HPDE6-E6E7 (cell line): ENCODE data around the gene JAG1.
A peak's percentile ranks its signal among the peaks of the same experiment; 100 is the strongest.

Experiments used
- DNase-seq: peaks from one replicate; pipeline ENCODE4 v3.0.0; 2011; ENCODE audit warnings: missing footprints; ENCODE audit errors: extremely low spot score

Gene JAG1

GRCh38 chr20:10667560-10668167 lies 6.1 kb downstream of the JAG1 start:
- no peak for DNase-seq

DNA sequence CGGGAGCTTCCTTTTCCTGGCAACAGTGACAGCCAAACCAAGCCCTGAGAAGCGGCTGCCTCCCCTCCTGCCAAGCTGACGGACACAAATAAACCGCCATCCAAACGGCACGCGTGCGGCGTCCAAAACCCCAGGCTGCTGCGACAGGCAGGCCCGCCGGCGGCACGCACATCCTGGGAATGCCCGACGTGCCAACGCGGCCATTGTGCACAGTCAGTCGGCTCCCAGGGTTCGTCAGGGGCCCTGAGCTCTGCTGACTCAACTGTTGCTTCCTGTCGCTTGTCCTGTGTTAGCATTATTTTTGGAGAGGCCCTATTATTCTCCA lies 6.8 kb downstream of the JAG1 start:
- DNase-seq = no peak

DNA sequence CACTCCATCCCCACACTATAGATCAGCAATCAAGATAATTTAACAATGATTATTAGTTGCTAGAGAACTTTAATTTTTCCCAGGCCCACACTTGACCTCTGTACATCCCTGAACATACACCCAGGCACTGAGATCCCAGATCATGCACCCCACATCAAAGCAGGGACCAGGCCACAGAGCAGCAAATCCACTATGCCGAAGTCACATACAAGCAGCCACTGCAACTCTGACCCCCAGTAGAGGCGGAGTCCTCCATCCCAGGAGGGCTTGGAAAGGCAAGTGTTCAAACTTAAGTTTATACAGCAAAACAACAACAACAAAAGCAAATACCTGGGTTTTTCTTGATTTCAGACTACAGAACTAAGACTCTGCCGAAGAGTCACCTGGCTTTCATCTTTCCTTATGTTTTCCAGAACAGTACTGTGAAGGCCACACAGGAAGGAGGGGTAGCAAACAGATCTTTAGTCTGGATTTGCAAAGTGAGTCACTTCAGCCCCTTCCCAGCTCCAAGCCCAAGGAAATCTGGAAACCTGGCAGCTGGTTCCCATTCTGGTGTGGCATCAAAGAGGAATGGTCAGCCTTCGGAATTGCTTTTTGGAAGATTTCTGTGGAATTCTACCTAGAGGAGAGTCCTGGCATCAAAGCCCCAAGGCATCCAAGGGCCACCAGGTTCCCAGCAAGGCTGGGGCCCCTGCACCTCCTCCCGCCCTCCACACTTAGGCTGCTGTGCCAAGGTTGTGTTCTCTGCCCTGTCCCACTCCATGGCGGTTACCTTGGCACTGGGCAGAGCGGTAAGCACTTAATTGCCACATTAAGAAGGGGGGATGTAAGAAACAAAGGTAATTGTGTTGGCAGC lies 7.3 kb downstream of the JAG1 start:
- DNase-seq = no peak

- DNase-seq = no peak
Measured at GRCh38 chr20:10665791-10666190, 8.0 kb downstream of the JAG1 start.

DNA sequence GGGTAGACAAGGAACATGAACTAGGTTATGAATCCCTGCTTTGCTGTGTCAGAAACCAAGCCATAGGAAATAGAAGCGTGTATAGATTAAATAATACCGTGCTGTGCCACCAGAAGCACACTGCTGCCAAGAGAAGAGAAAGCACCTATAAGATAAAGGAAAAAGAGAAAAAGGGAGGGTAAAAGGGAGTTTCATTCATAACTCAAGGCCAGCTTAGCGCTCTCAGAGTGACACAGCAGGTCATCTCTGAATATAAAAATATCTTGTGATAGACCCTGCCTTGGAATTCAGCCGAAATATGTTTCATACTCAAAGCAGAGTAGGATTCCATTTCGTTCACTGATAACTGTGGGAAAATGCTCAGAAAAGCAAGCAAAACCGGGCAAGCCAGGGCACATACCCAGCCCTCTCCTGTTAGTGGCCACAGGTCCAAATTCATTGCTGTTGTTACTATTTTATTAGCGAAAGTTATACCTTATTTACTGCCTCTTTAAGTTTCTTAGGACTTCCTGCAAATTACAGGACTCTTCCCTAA lies 8.7 kb downstream of the JAG1 start:
- DNase-seq = no peak

DNA sequence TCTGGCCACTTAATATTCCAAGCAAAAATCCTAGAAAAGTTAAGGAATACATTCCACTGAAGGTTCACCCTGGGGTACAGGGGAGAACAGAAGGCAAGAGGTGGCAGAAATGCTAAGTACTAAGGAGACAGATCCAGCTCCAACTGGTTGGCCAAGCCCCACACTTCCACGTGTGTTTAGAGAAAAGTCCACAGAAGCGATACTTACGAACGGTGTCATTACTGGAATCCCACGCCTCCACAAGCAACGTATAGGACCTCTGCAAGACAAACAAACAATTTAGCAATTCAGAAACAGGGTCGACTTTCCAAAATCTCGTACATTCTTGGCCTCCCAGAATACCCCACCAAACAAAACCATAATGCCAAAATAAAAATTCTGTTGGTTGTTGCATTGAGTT lies 10.0 kb downstream of the JAG1 start:
- no peak for DNase-seq

GRCh38 chr20:10662661-10663458 lies 10.9 kb downstream of the JAG1 start:
- no peak for DNase-seq

- no peak for DNase-seq
Measured at GRCh38 chr20:10662151-10662550, 11.6 kb downstream of the JAG1 start.

- DNase-seq = no peak
Measured at GRCh38 chr20:10661261-10661660, 12.5 kb downstream of the JAG1 start.

GRCh38 chr20:10660661-10661060 lies 13.1 kb downstream of the JAG1 start:
- DNase-seq = no peak

DNA sequence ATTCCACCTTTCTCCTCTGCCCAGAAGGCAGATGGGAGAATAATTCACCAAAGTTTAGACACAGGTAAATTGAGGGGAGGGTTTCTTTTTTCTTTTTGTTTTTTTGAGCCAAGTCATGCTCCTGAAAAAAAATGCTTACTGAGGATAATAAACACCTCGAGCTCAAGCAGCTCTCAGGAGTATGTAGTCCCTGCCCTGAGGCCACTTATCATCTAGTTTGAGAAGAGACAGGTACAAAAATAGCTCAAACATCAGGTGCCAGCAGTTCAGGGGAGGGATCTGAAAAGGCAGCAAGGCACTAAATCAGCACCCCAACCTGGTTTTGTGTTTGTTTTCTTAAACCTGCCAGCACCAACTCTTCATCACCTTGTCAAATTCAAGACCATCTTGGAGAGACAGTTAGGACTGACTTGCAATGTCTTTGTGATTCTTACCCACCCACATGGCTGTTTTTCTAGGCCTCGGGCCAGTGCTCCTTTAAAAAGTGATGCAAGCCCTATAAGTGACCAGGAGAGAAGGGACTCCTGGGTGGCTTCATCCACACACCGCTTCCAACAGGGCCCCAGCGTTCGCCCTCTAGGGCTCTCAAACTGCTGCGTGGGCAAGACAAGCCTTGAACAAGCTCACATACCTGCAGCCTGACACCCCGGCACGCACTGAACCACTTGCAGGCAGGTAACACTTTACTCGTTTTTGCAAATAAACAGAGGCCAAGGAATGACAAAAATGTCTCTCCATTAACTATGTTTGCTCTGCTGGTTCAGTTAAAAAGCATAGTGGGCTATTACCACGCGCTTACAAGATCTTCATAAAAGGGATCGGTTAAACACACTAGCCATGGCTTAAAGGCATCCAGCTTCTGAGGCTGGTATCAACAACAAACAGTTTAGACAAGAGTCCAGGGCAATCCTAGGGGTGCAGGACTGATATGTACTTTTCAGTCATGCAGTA lies 13.9 kb downstream of the JAG1 start:
- DNase-seq = no peak

DNA sequence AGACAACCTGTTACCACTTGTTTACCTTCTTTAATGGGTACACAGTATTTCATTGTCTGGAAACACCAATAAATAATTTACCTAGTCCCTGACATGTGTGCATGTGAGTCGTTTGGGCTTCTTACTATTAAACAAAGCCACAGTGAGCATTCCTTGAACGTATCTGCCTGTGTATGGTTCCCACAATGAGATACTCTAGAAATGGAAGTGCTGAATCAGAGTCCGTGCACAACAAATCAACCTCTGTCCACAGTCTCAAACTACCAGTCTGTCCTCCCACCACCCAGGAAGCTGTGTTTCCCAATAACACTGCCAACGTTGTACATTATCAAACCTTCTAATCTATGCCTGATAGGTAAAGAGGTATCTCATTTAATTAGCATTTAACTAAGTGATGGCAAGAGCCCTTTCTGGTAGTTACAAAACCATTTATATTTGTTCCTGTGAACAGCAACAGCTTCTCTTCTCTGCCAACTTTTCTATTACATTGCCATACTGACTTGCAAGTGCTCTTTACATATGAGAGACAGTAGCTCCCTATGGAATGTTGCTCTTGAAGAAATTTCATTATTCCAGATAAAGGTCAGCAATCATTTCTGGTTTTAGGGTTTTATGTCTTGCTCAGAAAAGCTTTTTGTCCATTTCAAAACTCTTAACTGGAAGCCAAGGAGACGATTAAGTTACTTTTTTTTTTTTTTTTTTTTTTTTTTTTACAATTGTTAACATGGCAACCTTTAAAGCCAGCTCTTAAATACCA lies 14.7 kb downstream of the JAG1 start:
- no peak for DNase-seq

- DNase-seq = no peak
Measured at GRCh38 chr20:10658051-10658823, 15.6 kb downstream of the JAG1 start.

GRCh38 chr20:10657453-10657852 lies 16.3 kb downstream of the JAG1 start:
- DNase-seq = no peak

DNA sequence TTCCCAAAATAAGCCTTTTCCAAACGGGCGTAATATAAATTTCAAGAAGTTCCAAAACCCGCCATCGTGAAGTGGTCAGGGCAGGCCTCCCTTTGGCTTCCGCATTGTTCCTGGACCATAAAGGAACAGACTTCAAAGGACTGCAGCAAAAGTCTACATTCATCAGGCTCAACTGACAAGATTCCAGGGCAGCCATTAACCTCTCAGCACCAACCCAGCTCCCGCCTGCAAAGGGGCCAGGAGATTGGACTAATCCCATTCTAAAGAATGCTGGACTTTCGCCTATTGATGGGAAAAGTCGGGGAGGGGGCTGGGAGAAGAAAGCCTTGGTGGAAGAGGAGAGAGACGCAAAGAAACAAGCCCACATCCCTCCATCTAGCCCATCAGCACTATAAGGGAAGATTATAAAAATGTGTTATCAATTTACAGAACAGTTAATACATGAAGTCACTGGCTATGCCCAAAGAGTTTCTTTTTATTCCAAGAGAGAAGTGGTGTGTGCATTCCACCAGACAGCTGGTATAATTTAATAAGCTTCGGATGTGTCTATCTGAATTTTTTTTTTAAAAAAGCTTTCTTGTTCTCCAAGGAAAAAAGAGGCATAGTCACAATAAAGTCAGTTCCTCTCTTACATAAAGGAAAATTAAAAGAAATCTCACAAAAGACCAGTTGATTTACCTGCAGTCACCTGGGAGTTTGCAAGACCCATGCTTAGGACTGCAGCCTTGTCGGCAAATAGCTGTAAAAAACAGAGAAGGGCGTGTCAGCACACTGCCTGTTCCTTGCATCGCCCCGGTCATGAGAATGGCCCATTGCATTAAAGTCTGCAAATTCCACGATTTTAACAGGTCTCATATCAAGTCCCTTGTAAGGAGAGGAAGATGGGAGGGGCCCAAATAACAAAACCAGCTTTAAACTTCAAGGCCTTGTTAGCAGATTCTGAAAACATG lies 17.8 kb downstream of the JAG1 start:
- DNase-seq = no peak

DNA sequence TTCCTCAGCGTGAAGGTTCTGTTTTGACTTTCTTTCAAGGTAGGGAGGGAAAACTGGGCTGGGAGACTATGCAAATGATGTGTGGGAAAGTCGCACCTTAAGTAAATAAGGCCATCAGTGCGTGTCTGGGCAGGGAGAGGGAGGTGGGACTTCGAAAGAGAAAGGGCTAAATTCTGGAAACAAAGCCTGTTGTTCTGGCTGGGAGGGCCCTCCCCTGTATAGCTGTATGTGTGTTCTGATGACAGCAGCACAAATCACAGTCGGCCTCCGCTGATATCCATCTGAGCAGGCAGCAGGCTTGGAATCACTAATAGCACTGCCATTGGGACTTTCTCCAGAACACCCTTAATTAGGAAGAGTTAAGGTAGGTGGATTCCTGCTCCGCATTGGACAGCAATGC lies 19.2 kb downstream of the JAG1 start:
- DNase-seq = peak; percentile 82

DNA sequence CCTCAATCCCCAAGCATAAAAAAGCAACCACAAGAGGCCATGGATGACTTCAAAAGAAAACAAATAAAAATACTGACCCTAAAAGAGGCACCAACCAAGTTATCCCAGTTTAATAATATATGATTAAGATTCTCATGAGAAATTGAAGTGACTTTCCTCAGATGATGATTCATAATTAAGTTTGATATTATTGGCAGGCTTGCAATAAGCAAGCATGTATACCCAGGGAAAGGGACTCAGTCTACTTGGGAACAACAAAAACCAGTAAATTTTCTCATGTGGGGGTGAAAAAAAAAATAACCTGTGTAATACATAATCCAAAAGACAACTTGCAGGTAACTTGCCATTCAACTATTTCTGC lies 19.6 kb downstream of the JAG1 start:
- DNase-seq = no peak

GRCh38 chr20:10653599-10654249 lies 20.1 kb downstream of the JAG1 start:
- no peak for DNase-seq
